HepG2 (cell line): ENCODE results near the gene DPH7.

Source experiments
- CHD2 ChIP-seq: IDR thresholded peaks from 2 replicates; pipeline ENCODE4 v1.6.1; 2011; ENCODE audit warnings: low read depth, low read length, improper control_type of control experiment
- CHD4 ChIP-seq: fragments of 200-600 bp; sonication (generic); IDR thresholded peaks from 2 replicates; pipeline ENCODE4 v1.7.0; 2017; ENCODE audit warnings: mild to moderate bottlenecking, low read length, borderline replicate concordance
- EZH2 ChIP-seq: conservative IDR thresholded peaks from 2 replicates; pipeline ENCODE4 v1.6.1; 2012; ENCODE audit warnings: mild to moderate bottlenecking, low read depth, low read length, moderate library complexity
- IRF2 ChIP-seq: IDR thresholded peaks from 2 replicates; pipeline ENCODE4 v1.6.1; 2018; ENCODE audit warnings: missing genetic modification reagents, missing compliant biosample characterization
- ISL2 ChIP-seq: sonication (generic); formaldehyde crosslinking; IDR thresholded peaks from 2 replicates; pipeline ENCODE4 v1.5.0; 2020; ENCODE audit warnings: missing genetic modification reagents
- POLR2A ChIP-seq, 2 experiments: IDR thresholded peaks; 2 replicates each; pipeline ENCODE4 v1.6.1; 2011; ENCODE audit warnings: low read depth in 2 of 2, low read length in 2 of 2, mild to moderate bottlenecking in 1 of 2, moderate library complexity in 1 of 2; ENCODE audit not compliant: insufficient read depth in 1 of 2
- RAD51 ChIP-seq: fragments of 450-650 bp; IDR thresholded peaks from 2 replicates; pipeline ENCODE4 v1.6.1; 2016; ENCODE audit warnings: borderline replicate concordance
- REST ChIP-seq, 2 experiments: IDR thresholded peaks; 2 replicates each; pipeline ENCODE4 v1.6.1; 2011 to 2012; ENCODE audit warnings: low read length in 2 of 2, borderline replicate concordance in 1 of 2, low read depth in 1 of 2, mild to moderate bottlenecking in 1 of 2, moderate library complexity in 1 of 2
- TBP ChIP-seq: sonication (generic); formaldehyde crosslinking; IDR thresholded peaks from 2 replicates; pipeline ENCODE4 v1.5.0; 2020; ENCODE audit warnings: missing genetic modification reagents
- ZNF780A ChIP-seq: sonication (generic); formaldehyde crosslinking; IDR thresholded peaks from 2 replicates; pipeline ENCODE4 v1.8.0; 2022; ENCODE audit warnings: mild to moderate bottlenecking, missing genetic modification reagents, moderate library complexity
- TF ChIP-seq, protein P1 (sequence below): sonication (generic); IDR thresholded peaks from 2 replicates; pipeline ENCODE4 v1.6.1; 2016; ENCODE audit warnings: low read depth, borderline replicate concordance
- TF ChIP-seq, protein P2 (sequence below): sonication (generic); formaldehyde crosslinking; IDR thresholded peaks from 2 replicates; pipeline ENCODE4 v1.5.0; 2020; ENCODE audit warnings: mild to moderate bottlenecking, missing genetic modification reagents, moderate library complexity

DNA sequence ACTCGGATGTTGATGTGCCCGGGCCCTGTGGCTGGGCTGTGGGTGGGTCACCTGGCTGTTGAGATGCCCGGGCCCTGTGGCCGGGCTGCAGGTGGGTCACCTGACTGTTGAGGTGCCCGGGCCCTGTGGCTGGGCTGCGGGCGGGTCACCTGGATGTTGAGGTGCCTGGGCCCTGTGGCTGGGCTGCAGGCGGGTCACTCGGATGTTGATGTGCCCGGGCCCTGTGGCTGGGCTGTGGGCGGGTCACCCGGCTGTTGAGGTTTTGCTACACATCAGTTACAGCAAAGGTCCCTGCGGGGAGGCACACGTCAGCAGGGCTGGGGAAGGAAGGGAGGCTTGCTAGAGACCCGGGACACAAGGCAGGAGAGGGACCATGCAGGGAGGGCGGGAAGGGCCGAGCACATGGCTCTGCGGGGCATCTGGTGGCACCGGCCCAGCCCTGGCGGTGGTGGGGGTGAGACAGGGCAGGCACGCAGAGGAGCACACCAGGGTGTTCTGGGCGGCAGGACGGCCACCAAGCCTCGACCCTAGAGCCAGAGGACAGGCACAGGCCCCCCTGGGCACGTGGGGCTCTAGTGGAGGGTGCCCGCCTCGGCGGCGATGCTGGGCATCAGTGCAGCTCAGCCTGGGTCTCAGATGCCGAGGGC lies 63.9 kb downstream of the DPH7 start:
- no peak for TF ChIP-seq EZH2
- TF ChIP-seq, protein P1, sequence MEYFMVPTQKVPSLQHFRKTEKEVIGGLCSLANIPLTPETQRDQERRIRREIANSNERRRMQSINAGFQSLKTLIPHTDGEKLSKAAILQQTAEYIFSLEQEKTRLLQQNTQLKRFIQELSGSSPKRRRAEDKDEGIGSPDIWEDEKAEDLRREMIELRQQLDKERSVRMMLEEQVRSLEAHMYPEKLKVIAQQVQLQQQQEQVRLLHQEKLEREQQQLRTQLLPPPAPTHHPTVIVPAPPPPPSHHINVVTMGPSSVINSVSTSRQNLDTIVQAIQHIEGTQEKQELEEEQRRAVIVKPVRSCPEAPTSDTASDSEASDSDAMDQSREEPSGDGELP, result no peak
- TF ChIP-seq REST (IDR thresholded peaks at IDR 0.05; ENCODE audit: borderline replicate concordance in 1 of 2, low read depth in 1 of 2, low read length in 2 of 2), result no peak
- TF ChIP-seq POLR2A (IDR thresholded peaks at IDR 0.05; ENCODE audit: insufficient read depth in 1 of 2, low read depth in 2 of 2, low read length in 2 of 2), result no peak
- TF ChIP-seq IRF2, result no peak
- no peak for TF ChIP-seq ZNF780A
- TF ChIP-seq ISL2 (CRISPR knock-in tag), result no peak
- TF ChIP-seq, protein P2, sequence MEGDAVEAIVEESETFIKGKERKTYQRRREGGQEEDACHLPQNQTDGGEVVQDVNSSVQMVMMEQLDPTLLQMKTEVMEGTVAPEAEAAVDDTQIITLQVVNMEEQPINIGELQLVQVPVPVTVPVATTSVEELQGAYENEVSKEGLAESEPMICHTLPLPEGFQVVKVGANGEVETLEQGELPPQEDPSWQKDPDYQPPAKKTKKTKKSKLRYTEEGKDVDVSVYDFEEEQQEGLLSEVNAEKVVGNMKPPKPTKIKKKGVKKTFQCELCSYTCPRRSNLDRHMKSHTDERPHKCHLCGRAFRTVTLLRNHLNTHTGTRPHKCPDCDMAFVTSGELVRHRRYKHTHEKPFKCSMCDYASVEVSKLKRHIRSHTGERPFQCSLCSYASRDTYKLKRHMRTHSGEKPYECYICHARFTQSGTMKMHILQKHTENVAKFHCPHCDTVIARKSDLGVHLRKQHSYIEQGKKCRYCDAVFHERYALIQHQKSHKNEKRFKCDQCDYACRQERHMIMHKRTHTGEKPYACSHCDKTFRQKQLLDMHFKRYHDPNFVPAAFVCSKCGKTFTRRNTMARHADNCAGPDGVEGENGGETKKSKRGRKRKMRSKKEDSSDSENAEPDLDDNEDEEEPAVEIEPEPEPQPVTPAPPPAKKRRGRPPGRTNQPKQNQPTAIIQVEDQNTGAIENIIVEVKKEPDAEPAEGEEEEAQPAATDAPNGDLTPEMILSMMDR (CRISPR knock-in tag), result no peak
- TF ChIP-seq CHD2, result no peak
- TF ChIP-seq TBP (CRISPR knock-in tag), result no peak
- TF ChIP-seq CHD4, result no peak
- TF ChIP-seq RAD51, result no peak
